OCI-LY3 (cell line): ENCODE data around the gene CARD9.

Experiments
- EZH2phosphoT487 ChIP-seq: fragments of 200-600 bp; shearing (Covaris generic); IDR thresholded peaks from 2 replicates; pipeline ENCODE4 v1.6.1; 2018; ENCODE audit warnings: antibody characterized with exemption, mixed run types, low read depth
- TF ChIP-seq, protein P1 (sequence below): fragments of 200-600, 300-600 bp; sonication (generic); IDR thresholded peaks from 2 replicates; pipeline ENCODE4 v1.5.1; 2014; ENCODE audit warnings: antibody characterized with exemption, low read length, low read depth

DNA sequence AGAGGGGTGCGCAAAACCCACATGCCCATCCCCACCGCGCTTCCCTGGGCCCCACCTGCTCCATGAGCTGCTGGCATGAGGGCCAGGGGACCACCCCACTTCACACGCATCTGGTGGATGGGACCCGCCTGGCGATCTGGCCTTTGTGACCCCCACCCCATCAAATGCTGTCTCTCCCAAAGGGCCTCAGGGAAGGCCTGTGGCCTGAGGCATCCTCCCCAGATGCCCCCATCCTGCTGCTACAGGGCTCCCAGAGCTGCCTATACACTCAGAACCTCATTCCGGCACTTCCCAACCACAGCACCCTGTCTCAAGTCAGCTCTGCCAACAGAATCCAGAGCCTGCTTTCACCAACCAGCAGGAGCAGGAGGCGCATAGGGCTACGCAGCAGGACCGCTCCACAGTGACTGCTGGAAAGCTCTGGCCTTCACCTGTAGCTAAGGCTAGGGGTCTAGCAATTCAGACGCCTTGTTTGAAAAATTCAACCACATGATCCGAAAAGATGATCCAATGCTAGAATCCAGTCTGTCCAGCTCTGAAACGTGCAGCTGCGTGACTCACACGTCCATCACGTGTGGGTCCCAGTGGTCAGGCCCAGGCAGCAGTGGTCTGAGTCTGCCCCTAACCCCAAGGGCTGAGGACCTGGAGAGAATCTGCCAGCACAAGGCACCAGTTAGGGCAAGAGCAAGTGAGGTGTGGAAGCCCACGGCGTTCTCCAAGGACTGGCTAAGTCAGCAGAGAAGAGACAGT, 27.9 kb upstream of the CARD9 start:
- TF ChIP-seq, protein P1, sequence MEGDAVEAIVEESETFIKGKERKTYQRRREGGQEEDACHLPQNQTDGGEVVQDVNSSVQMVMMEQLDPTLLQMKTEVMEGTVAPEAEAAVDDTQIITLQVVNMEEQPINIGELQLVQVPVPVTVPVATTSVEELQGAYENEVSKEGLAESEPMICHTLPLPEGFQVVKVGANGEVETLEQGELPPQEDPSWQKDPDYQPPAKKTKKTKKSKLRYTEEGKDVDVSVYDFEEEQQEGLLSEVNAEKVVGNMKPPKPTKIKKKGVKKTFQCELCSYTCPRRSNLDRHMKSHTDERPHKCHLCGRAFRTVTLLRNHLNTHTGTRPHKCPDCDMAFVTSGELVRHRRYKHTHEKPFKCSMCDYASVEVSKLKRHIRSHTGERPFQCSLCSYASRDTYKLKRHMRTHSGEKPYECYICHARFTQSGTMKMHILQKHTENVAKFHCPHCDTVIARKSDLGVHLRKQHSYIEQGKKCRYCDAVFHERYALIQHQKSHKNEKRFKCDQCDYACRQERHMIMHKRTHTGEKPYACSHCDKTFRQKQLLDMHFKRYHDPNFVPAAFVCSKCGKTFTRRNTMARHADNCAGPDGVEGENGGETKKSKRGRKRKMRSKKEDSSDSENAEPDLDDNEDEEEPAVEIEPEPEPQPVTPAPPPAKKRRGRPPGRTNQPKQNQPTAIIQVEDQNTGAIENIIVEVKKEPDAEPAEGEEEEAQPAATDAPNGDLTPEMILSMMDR: no peak
- TF ChIP-seq EZH2phosphoT487: no peak
